ENCODE results near the gene GRM7.
A peak's percentile ranks its signal among the peaks of the same experiment; 100 is the strongest.

- no peak for TF ChIP-seq EZH2 (IDR thresholded peaks at IDR 0.05; ENCODE audit: low read length, unreplicated experiment)
- TF ChIP-seq CTCF (conservative IDR thresholded peaks at IDR 0.05; ENCODE audit: low read depth, low read length): peak; percentile 30; the same call in 1 of the 2 replicates
- no peak for TF ChIP-seq EZH2phosphoT487 (IDR thresholded peaks at IDR 0.05; ENCODE audit: borderline replicate concordance, low read length)
Measured at GRCh38 chr3:7075901-7076300, 215.0 kb downstream of the GRM7 start.

All from PC-3 (cell line).